Esophagus (tissue), 2 donors: ENCODE data around the gene CXCL12. TPM values are rescaled to one million over a fixed set of nuclear protein-coding genes. Genes with fewer than 3 reads are reported as not detected.

ENCODE experiments used
- H3K27ac ChIP-seq, 2 donors: one replicate each; pipeline ENCODE4 v1.5.1; 2013; ENCODE audit warnings: low read depth in 2 of 2, mild to moderate bottlenecking in 2 of 2, inconsistent platforms in 1 of 2, low read length in 1 of 2, moderate library complexity in 1 of 2
- H3K27me3 ChIP-seq, 2 donors: one replicate each; pipeline ENCODE4 v1.6.1; 2013; ENCODE audit warnings: low read length in 2 of 2, control low read depth in 1 of 2, mild to moderate bottlenecking in 1 of 2; ENCODE audit not compliant: insufficient read depth in 2 of 2, control insufficient read depth in 1 of 2
- H3K36me3 ChIP-seq, 2 donors: one replicate each; pipeline ENCODE4 v1.6.1; 2013; ENCODE audit warnings: low read length in 1 of 2; ENCODE audit not compliant: control insufficient read depth in 2 of 2, insufficient read depth in 2 of 2
- H3K4me1 ChIP-seq, 2 donors: one replicate each; pipeline ENCODE4 v1.6.1; 2013; ENCODE audit warnings: low read length in 1 of 2; ENCODE audit not compliant: control insufficient read depth in 2 of 2, insufficient read depth in 2 of 2
- H3K4me3 ChIP-seq, 2 donors: one replicate each; pipeline ENCODE4 v1.5.1; 2013; ENCODE audit warnings: low read length in 2 of 2, mild to moderate bottlenecking in 2 of 2, low read depth in 1 of 2, moderate library complexity in 1 of 2
- H3K9me3 ChIP-seq, 2 donors: one replicate each; pipeline ENCODE4 v1.6.1; 2013; ENCODE audit warnings: mild to moderate bottlenecking in 2 of 2, low read depth in 1 of 2, low read length in 1 of 2, moderate library complexity in 1 of 2; ENCODE audit not compliant: control insufficient read depth in 2 of 2, insufficient read depth in 1 of 2
- WGBS, 2 donors: extraction: QIAGEN DNeasy Blood & Tissue Kit; methylation state at CpG; one replicate each; pipeline ENCODE4 v1.1.7; 2013; 5-methylcytosine and 5-hydroxymethylcytosine counted together
- polyA plus RNA-seq, 2 donors: library from polyadenylated mRNA; stranded (reverse); fragments of 200-250 nt; gene quantifications; one replicate each; pipeline ENCODE4 v1.2.3, GENCODE V29; 2013
- donor health status: healthy with polysubstance abuse.
- donor health status: Bipolar disorder and iron deficiency.

Gene CXCL12
- polyA plus RNA-seq, 2 donors = 4.1 to 7.9 TPM

DNA sequence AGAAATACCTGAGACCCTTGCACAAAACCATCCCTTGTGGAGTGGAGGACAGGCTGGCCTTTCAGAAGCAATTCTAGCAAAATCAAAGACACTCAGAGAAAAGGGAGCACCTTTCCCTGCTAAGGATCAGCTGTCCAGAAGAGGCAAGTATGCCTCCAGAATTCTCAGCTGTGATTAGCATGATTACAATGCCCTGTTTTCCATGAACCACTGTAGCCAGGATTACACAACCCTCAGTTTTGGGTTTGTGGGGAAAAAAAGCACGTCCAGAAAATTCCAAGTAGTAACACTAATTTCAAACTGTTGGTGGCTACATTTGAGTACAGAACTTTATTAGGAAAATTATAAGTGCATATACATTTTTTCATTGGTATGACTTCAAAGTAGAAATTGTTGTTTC is 15.0 kb downstream of the CXCL12 start:
- 72 to 73% methylated on average over 1 of the region's 1 CpG for WGBS, 2 donors
- Histone ChIP-seq H3K4me3 (no peak overlapping the region), H3K9me3 (peaks cover 0 to 4% of the 10 kb centered on the region in 2 donors)

DNA sequence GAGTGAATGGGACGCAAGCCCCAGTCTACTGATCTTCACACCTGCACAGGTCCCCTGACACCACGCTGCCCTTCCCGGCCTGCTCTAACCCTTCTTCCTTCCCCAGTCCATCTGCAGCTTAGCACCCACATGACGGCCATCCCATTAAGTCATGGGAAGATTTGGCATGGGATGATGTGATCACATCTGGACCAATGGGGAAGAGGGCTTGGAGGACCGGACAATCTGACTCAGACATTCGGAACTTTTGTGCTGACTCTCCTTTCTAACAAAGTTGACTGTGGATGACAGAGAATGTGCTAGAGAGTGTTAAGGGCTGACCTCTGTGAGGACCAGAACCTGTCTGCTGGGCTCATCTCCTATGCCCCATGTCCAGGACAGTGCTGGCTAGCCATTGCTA is 15.6 kb downstream of the CXCL12 start:
- Histone ChIP-seq H3K4me3 (no peak overlapping the region), H3K9me3 (peaks cover 0 to 4% of the 10 kb centered on the region in 2 donors), H3K27me3 (no peaks in the 10 kb centered on the region), H3K27ac (no peak overlapping the region), H3K4me1 (no peaks in the 10 kb centered on the region), H3K36me3 (peaks cover 0 to 2% of the 10 kb centered on the region in 2 donors)
- WGBS, 2 donors = 80 to 87% methylated on average over 6 of the region's 6 CpGs

More for the DNA sequence above, 15.0 kb downstream of the CXCL12 start:
- Histone ChIP-seq H3K36me3 (peaks cover 0 to 2% of the 10 kb centered on the region in 2 donors), H3K27me3 (no peaks in the 10 kb centered on the region), H3K27ac (no peak overlapping the region), H3K4me1 (no peaks in the 10 kb centered on the region)

GRCh38 chr10:44368637-44369036 is 16.3 kb downstream of the CXCL12 start:
- peaks cover 0 to 4% of the 10 kb centered on the region in 2 donors for H3K9me3 ChIP-seq
- H3K36me3 ChIP-seq = no peaks in the 10 kb centered on the region
- no peaks in the 10 kb centered on the region for H3K4me1 ChIP-seq
- H3K27me3 ChIP-seq = no peaks in the 10 kb centered on the region
- WGBS, 2 donors = 71 to 83% methylated on average over 7 of the region's 7 CpGs
- no peak overlapping the region for H3K27ac ChIP-seq
- H3K4me3 ChIP-seq = no peak overlapping the region

- WGBS, 2 donors = 89 to 91% methylated on average over 6 of the region's 6 CpGs
These were observed 17.8 kb downstream of the CXCL12 start for GRCh38 chr10:44366941-44367630.

DNA sequence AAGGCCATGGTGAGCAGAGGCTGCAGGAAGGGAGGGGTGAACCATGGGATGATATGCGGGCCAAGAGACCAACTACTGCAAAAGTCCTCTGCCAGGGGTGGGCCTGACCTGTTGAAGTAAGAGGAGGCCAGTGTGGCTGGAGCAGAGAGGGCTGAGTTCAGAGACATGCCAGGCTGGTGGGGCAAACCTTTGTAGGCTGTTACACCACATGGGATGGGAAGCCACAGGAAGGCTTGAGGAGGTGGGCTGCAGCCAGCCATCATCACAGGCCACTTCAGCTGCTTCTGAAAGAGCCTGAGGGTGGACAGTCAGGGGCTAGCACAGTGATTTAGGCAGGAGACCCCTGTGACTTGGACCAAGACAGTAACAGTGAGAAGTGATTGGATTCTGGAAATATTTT is 20.3 kb downstream of the CXCL12 start:
- Histone ChIP-seq H3K4me3 (no peak overlapping the region), H3K27me3 (no peaks in the 10 kb centered on the region), H3K4me1 (no peaks in the 10 kb centered on the region), H3K9me3 (peaks cover 0 to 2% of the 10 kb centered on the region in 2 donors), H3K36me3 (no peaks in the 10 kb centered on the region), H3K27ac (no peak overlapping the region)
- 89 to 100% methylated on average over 1 of the region's 1 CpG for WGBS, 2 donors

More at GRCh38 chr10:44366941-44367630, 17.8 kb downstream of the CXCL12 start:
- Histone ChIP-seq H3K4me3 (no peak overlapping the region), H3K36me3 (no peaks in the 10 kb centered on the region), H3K27ac (no peak overlapping the region), H3K27me3 (no peaks in the 10 kb centered on the region), H3K4me1 (no peaks in the 10 kb centered on the region), H3K9me3 (peaks cover 0 to 2% of the 10 kb centered on the region in 2 donors)

DNA sequence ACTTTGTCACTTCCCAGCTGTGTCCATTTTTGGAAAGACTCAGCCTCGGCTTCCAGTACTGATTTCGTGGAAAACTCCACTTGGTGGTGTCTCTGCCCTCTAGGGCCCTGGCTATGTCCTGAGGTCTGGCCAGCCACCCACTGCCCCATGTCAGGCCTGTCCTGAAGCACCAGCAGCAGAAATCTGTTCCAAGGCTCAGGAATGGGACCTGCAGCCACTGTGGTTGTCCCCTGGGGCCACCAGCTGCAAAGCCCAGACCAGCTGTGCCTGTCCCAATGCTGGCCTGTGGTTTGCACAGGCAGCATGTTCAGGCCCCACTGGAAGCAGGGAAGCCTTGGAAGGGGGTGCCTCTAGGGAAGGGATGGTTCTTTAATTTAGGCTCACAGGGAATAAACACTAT is 21.2 kb downstream of the CXCL12 start:
- WGBS, 2 donors = 87% methylated on average over 2 of the region's 2 CpGs
- Histone ChIP-seq H3K4me3 (no peak overlapping the region), H3K4me1 (no peaks in the 10 kb centered on the region), H3K36me3 (no peaks in the 10 kb centered on the region), H3K27me3 (no peaks in the 10 kb centered on the region), H3K9me3 (peaks cover 0 to 2% of the 10 kb centered on the region in 2 donors), H3K27ac (no peak overlapping the region)

DNA sequence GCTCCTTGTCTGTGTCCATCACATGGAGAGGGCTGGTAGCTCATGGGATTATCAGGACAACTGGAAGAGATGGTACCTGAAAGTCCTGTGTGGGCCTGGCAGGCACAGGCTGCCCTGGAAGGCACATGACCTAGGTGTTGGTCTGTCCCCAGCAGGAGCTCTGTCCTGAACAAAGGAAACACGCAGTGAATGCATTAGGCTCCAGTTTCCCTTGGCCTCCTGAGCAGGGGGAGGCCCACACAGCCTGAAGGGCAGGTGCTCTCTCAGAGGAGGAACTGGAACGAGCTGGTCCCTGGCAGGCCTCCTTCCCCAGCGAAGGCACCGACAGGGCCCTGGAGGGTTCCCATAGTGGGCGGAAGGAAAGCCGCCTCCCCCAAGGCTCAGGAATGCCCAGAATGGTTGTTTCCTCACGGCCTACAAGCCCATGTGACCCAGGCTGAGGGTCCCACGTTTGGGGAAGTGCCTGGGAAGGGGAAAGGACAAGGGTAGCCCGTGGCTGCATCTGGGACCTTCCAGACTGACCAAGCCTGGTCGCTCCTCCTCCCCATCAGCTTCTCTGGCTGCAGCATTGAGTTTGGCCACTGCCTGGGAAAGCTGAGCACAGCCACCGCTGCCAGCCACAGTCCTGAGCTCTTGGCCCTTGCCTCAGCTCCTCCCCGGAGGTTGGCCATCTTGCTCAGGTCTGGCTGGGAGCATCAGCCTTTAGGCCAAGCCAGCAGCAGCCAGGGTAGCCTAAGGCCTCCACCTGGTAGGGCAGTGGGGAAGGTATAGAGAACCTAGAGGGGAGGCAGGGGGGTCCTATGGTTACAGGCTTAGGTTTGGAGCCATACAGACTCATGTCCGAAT is 21.8 kb downstream of the CXCL12 start:
- Histone ChIP-seq H3K36me3 (no peaks in the 10 kb centered on the region), H3K4me1 (no peaks in the 10 kb centered on the region), H3K4me3 (no peak overlapping the region), H3K27me3 (no peaks in the 10 kb centered on the region), H3K9me3 (peaks cover 0 to 2% of the 10 kb centered on the region in 2 donors), H3K27ac (no peak overlapping the region)
- WGBS, 2 donors = 76 to 82% methylated on average over 13 of the region's 13 CpGs

DNA sequence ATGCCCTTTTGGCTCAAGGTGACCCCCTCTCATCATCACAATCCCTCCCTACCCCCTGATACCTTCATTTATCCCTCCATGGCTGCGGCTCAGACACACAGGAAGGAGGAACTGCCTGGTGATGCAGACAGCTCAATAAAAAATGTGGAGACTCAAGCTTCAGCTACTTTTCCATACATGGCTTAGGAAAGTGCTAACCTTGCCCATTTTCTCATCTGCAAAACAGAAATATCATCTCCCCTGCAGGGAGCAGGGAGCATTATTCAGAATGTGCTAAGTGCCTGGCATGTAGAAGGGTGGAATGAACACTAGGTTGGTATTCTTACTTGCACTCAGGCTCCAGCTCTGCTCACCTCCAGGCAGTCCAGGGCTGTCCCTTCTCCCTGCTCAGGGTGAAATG is 23.8 kb downstream of the CXCL12 start:
- Histone ChIP-seq H3K9me3 (no peaks in the 10 kb centered on the region), H3K27ac (no peak overlapping the region), H3K4me1 (peaks cover 0 to 2% of the 10 kb centered on the region in 2 donors), H3K4me3 (no peak overlapping the region), H3K36me3 (no peaks in the 10 kb centered on the region), H3K27me3 (no peaks in the 10 kb centered on the region)
- WGBS, 2 donors = 41 to 56% methylated on average over 1 of the region's 1 CpG

DNA sequence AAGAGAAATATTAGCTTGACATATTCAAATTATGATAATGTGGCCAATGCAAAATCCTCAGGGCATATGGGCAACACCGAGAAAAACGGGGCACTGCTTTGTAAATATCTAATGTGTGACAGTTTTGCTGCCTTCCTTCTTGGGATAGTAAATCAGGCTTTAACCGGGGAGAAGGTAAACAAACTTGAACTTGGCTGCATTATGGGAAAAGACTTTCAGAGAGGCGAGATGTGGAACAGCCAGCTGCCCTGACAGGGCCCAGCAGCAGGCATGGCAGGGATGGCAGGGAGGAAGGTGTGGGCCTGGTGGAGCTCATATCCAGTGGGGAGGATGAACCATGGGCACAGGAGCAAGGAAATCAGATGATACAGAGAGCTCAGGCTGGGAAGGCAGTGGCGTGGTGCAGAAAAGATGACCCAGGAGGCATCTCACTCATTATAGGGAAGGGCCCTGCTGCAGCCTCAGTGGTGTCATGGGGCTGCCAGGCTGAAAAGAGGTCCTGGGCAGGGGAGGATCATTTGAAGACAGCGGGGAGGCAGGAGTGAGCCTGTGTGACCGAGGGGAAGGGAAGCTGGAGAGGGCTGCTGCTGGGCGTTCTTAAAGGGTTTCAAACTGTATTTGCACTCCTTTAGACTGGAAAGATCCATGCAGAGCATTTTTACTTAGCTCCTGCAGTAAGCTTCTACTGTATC is 26.7 kb downstream of the CXCL12 start:
- Histone ChIP-seq H3K4me3 (no peak overlapping the region), H3K27me3 (no peaks in the 10 kb centered on the region), H3K4me1 (peaks cover 0 to 2% of the 10 kb centered on the region in 2 donors), H3K36me3 (no peaks in the 10 kb centered on the region), H3K9me3 (no peaks in the 10 kb centered on the region), H3K27ac (no peak overlapping the region)
- 63 to 69% methylated on average over 8 of the region's 8 CpGs for WGBS, 2 donors
